Activated CD4-positive, alpha-beta T cell treated with anti-CD3 and anti-CD28 coated beads for 36 hours (primary cell): Measurements from ENCODE around the gene TTC33. TPM values are rescaled to one million over a fixed set of nuclear protein-coding genes. Genes with fewer than 3 reads are reported as not detected.

Source experiments
- ATAC-seq: fragments of 200-7000 bp; cut with Tn5 transposase; one replicate; pipeline ENCODE4 v1.10.0; 2021; ENCODE audit warnings: mild to moderate bottlenecking, moderate library complexity
- CTCF ChIA-PET: fragments of 350-600 bp; sonication (Branson Sonifier 250); formaldehyde crosslinking; loops from one replicate; lab custom pipeline; 2021; ENCODE audit warnings: antibody characterized with exemption; lab: Charles Lee
- POLR2A ChIA-PET: fragments of 350-600 bp; sonication (Branson Sonifier 250); formaldehyde crosslinking; loops from one replicate; lab custom pipeline; 2021; ENCODE audit warnings: antibody characterized with exemption, inconsistent platforms; lab: Charles Lee
- DNase-seq: peaks from one replicate; pipeline ENCODE4 v3.0.0-alpha.2; 2020
- H3K27ac Mint-ChIP-seq: one replicate; pipeline ENCODE4 v1.8.0; 2021; ENCODE audit warnings: mixed read lengths
- H3K27me3 Mint-ChIP-seq: one replicate; pipeline ENCODE4 v1.8.0; 2021; ENCODE audit warnings: mixed read lengths
- H3K36me3 Mint-ChIP-seq: one replicate; pipeline ENCODE4 v1.8.0; 2021; ENCODE audit warnings: low read depth, mixed read lengths
- H3K4me1 Mint-ChIP-seq: one replicate; pipeline ENCODE4 v1.8.0; 2021; ENCODE audit warnings: mixed read lengths
- H3K4me3 Mint-ChIP-seq: one replicate; pipeline ENCODE4 v1.8.0; 2021; ENCODE audit warnings: mild to moderate bottlenecking, moderate library complexity, mixed read lengths
- H3K9me3 Mint-ChIP-seq: one replicate; pipeline ENCODE4 v1.8.0; 2021; ENCODE audit warnings: low read depth, mixed read lengths
- intact Hi-C, 2 experiments: fragments of 100-400 bp; cut with DNase I in 1 of 2; cut with micrococcal nuclease in 1 of 2; formaldehyde crosslinking; loops; one replicate each; pipeline versions ENCODE4 v1.14.2 to v1.15.1; 2022 to 2024; cut with DNase I, micrococcal nuclease
- total RNA-seq, 2 experiments: library from RNA; stranded (reverse); gene quantifications; one replicate each; pipeline ENCODE4 v1.2.3, GENCODE V29; 2021

The TTC33 gene
- total RNA-seq, 2 experiments from 2014 or later, result 31.4 to 31.7 TPM

- H3K4me3 Mint-ChIP-seq, result no peak overlapping the region
- DNase-seq, result no peak
- intact Hi-C loops, result no loop called here
- H3K27ac Mint-ChIP-seq, result no peak overlapping the region
- peaks cover 44% of the 10 kb centered on the region for H3K4me1 Mint-ChIP-seq
- H3K36me3 Mint-ChIP-seq, result peaks cover 22% of the 10 kb centered on the region
- CTCF ChIA-PET, result interaction anchor here (0.6 to 1.0 kb wide), 2 partner anchors 12 to 1461 kb away, joined by 3 to 4 read pairs; no protein-coding TSS in a partner anchor
- no peaks in the 10 kb centered on the region for H3K9me3 Mint-ChIP-seq
- ATAC-seq, result no peak
- H3K27me3 Mint-ChIP-seq, result no peaks in the 10 kb centered on the region
- POLR2A ChIA-PET, result no interaction called here
These were observed 23.8 kb upstream of the TTC33 start for GRCh38 chr5:40779561-40779960.

GRCh38 chr5:40778133-40778532 lies 22.4 kb upstream of the TTC33 start:
- no peak for DNase-seq
- POLR2A ChIA-PET, result no interaction called here
- ATAC-seq, result no peak
- Mint-ChIP-seq H3K36me3 (peaks cover 24% of the 10 kb centered on the region), H3K27me3 (no peaks in the 10 kb centered on the region), H3K9me3 (no peaks in the 10 kb centered on the region), H3K27ac (no peak overlapping the region), H3K4me3 (no peak overlapping the region), H3K4me1 (peaks cover 35% of the 10 kb centered on the region)
- intact Hi-C loops, result no loop called here
- CTCF ChIA-PET, result interaction anchor here (1.0 to 1.8 kb wide), 2 partner anchors 17 to 23 kb away, joined by 3 to 4 read pairs; partner anchors contain the start of gene TTC33

- peak overlapping the region; percentile 53 for H3K27ac Mint-ChIP-seq
- ATAC-seq (no peak), DNase-seq (no peak)
- no peaks in the 10 kb centered on the region for H3K27me3 Mint-ChIP-seq
- H3K4me1 Mint-ChIP-seq, result peaks cover 27% of the 10 kb centered on the region
- H3K4me3 Mint-ChIP-seq, result no peak overlapping the region
- POLR2A ChIA-PET, result interaction anchor here (1.1 kb wide), 1 partner anchor 22 kb away, joined by 3 read pairs; the partner anchor contains the start of gene PRKAA1
- CTCF ChIA-PET, result interaction anchor here (0.9 to 1.9 kb wide), 3 partner anchors 15 to 20 kb away, joined by 3 to 5 read pairs (median 3); no protein-coding TSS in a partner anchor
- H3K36me3 Mint-ChIP-seq, result peaks cover 29% of the 10 kb centered on the region
- no peaks in the 10 kb centered on the region for H3K9me3 Mint-ChIP-seq
- intact Hi-C loops, result no loop called here
These were observed 20.9 kb upstream of the TTC33 start for GRCh38 chr5:40776658-40776977.

- no peaks in the 10 kb centered on the region for H3K27me3 Mint-ChIP-seq
- POLR2A ChIA-PET, result no interaction called here
These were observed 20.3 kb upstream of the TTC33 start for GRCh38 chr5:40775846-40776657.

GRCh38 chr5:40775085-40775845 lies 19.5 kb upstream of the TTC33 start:
- Mint-ChIP-seq H3K27me3 (no peaks in the 10 kb centered on the region), H3K4me3 (no peak overlapping the region), H3K36me3 (peaks cover 30% of the 10 kb centered on the region), H3K27ac (peak overlapping the region; percentile 45), H3K4me1 (peaks cover 19% of the 10 kb centered on the region), H3K9me3 (no peaks in the 10 kb centered on the region)
- intact Hi-C loops, result no loop called here
- CTCF ChIA-PET, result interaction anchor here (0.9 to 1.9 kb wide), 3 partner anchors 12 to 19 kb away, joined by 3 to 5 read pairs (median 4); no protein-coding TSS in a partner anchor
- POLR2A ChIA-PET, result no interaction called here
- no peak for DNase-seq
- ATAC-seq, result no peak

More at GRCh38 chr5:40775846-40776657, 20.3 kb upstream of the TTC33 start:
- DNase-seq, result no peak
- intact Hi-C loops, result no loop called here
- ATAC-seq, result peak; percentile 44
- no peaks in the 10 kb centered on the region for H3K9me3 Mint-ChIP-seq
- H3K4me3 Mint-ChIP-seq, result no peak overlapping the region
- peak overlapping the region; percentile 53 for H3K27ac Mint-ChIP-seq
- CTCF ChIA-PET, result interaction anchor here (0.9 to 1.9 kb wide), 3 partner anchors 12 to 18 kb away, joined by 3 to 5 read pairs (median 4); no protein-coding TSS in a partner anchor
- H3K4me1 Mint-ChIP-seq, result peaks cover 24% of the 10 kb centered on the region
- peaks cover 28% of the 10 kb centered on the region for H3K36me3 Mint-ChIP-seq

GRCh38 chr5:40774623-40775022 lies 18.9 kb upstream of the TTC33 start:
- no peak for ATAC-seq
- H3K9me3 Mint-ChIP-seq, result no peaks in the 10 kb centered on the region
- H3K4me3 Mint-ChIP-seq, result no peak overlapping the region
- no peak for DNase-seq
- ChIA-PET CTCF (no interaction called here), POLR2A (no interaction called here)
- intact Hi-C loops, result no loop called here
- H3K4me1 Mint-ChIP-seq, result peaks cover 19% of the 10 kb centered on the region
- no peak overlapping the region for H3K27ac Mint-ChIP-seq
- H3K36me3 Mint-ChIP-seq, result peaks cover 29% of the 10 kb centered on the region
- no peaks in the 10 kb centered on the region for H3K27me3 Mint-ChIP-seq

GRCh38 chr5:40770764-40771163 lies 15.0 kb upstream of the TTC33 start:
- intact Hi-C loops, result no loop called here
- no peak for ATAC-seq
- Mint-ChIP-seq H3K36me3 (peaks cover 32% of the 10 kb centered on the region), H3K27me3 (no peaks in the 10 kb centered on the region), H3K9me3 (no peaks in the 10 kb centered on the region), H3K27ac (peak overlapping the region; percentile 52), H3K4me1 (peaks cover 3% of the 10 kb centered on the region), H3K4me3 (no peak overlapping the region)
- DNase-seq, result no peak
- ChIA-PET CTCF (interaction anchor here (0.7 kb wide), 1 partner anchor 81 kb away, joined by 3 read pairs; no protein-coding TSS in a partner anchor), POLR2A (interaction anchor here (0.6 kb wide), 1 partner anchor 24 kb away, joined by 3 read pairs; no protein-coding TSS in a partner anchor)

GRCh38 chr5:40762705-40763104 lies 6.9 kb upstream of the TTC33 start:
- Mint-ChIP-seq H3K27me3 (no peaks in the 10 kb centered on the region), H3K4me1 (no peaks in the 10 kb centered on the region), H3K4me3 (no peak overlapping the region), H3K27ac (no peak overlapping the region), H3K9me3 (no peaks in the 10 kb centered on the region), H3K36me3 (peaks cover 22% of the 10 kb centered on the region)
- intact Hi-C loops, result no loop called here
- ATAC-seq (no peak), DNase-seq (no peak)
- ChIA-PET CTCF (no interaction called here), POLR2A (no interaction called here)

- no peak overlapping the region for H3K4me3 Mint-ChIP-seq
- CTCF ChIA-PET, result interaction anchor here (0.6 kb wide), 2 partner anchors 44 to 126 kb away, joined by 3 to 4 read pairs; no protein-coding TSS in a partner anchor
- POLR2A ChIA-PET, result no interaction called here
- DNase-seq (no peak), ATAC-seq (no peak)
- H3K36me3 Mint-ChIP-seq, result peaks cover 17% of the 10 kb centered on the region
- H3K27ac Mint-ChIP-seq, result no peak overlapping the region
- peaks cover 5% of the 10 kb centered on the region for H3K4me1 Mint-ChIP-seq
- H3K27me3 Mint-ChIP-seq, result no peaks in the 10 kb centered on the region
- intact Hi-C loops, result loop anchor here in 1 of 2 experiments (10.0 kb wide), 1 partner anchor 353 kb away; no protein-coding TSS in a partner anchor
- no peaks in the 10 kb centered on the region for H3K9me3 Mint-ChIP-seq
These were observed 1.6 kb upstream of the TTC33 start for GRCh38 chr5:40757400-40757799.

GRCh38 chr5:40755093-40755406 lies 711 bp downstream of the TTC33 start:
- peaks cover 27% of the 10 kb centered on the region for H3K36me3 Mint-ChIP-seq
- intact Hi-C loops, result loop anchor here (1.0 to 10.0 kb wide), 5 partner anchors 43 to 350 kb away; partner anchors contain the start of genes PRKAA1 (in 2 of the 2) and RPL37 (in 2 of the 2)
- CTCF ChIA-PET, result interaction anchor here (0.8 to 1.7 kb wide), 7 partner anchors 10 to 807 kb away, joined by 3 to 6 read pairs (median 3); partner anchors contain the start of gene PRKAA1

More at GRCh38 chr5:40755093-40755406, 711 bp downstream of the TTC33 start:
- ATAC-seq, result peak; percentile 78
- Mint-ChIP-seq H3K27me3 (no peaks in the 10 kb centered on the region), H3K27ac (no peak overlapping the region), H3K4me1 (peaks cover 25% of the 10 kb centered on the region), H3K4me3 (no peak overlapping the region), H3K9me3 (no peaks in the 10 kb centered on the region)
- POLR2A ChIA-PET, result interaction anchor here (0.5 kb wide), 1 partner anchor 68 kb away, joined by 3 read pairs; no protein-coding TSS in a partner anchor
- DNase-seq, result peak; percentile 82
